BJ (cell line): ENCODE data around the gene ZNF799. TPM values are rescaled to one million over a fixed set of nuclear protein-coding genes. Genes with fewer than 3 reads are reported as not detected.

Source experiments
- CTCF ChIA-PET: fragments of 350-600 bp; formaldehyde crosslinking; extraction: SDS; loops from one replicate; lab custom pipeline; 2021; ENCODE audit warnings: antibody characterized with exemption, inconsistent platforms; lab: Yijun Ruan, JAX
- POLR2A ChIA-PET: fragments of 300-600 bp; sonication (Branson Sonifier 250); formaldehyde crosslinking; extraction: SDS; loops from one replicate; lab custom pipeline; 2021; ENCODE audit warnings: antibody characterized with exemption; lab: Charles Lee
- DNase-seq: peaks from one replicate; pipeline ENCODE4 v3.0.0-alpha.2; 2011; ENCODE audit warnings: low read depth
- H3K27me3 ChIP-seq: 2 replicates; pipeline ENCODE4 v1.6.0; 2011; ENCODE audit warnings: low read length; ENCODE audit not compliant: control insufficient read depth, insufficient read depth
- H3K36me3 ChIP-seq: 2 replicates; pipeline ENCODE4 v1.5.1; 2011; ENCODE audit warnings: low read length; ENCODE audit not compliant: control insufficient read depth, insufficient read depth
- H3K4me3 ChIP-seq: 2 replicates; pipeline ENCODE4 v1.5.1; 2011; ENCODE audit warnings: low read depth, mild to moderate bottlenecking, control low read depth, low read length
- CTCF ChIP-seq: IDR thresholded peaks from 2 replicates; pipeline ENCODE4 v1.5.1; 2011; ENCODE audit warnings: low read depth, mild to moderate bottlenecking, control low read depth, inconsistent platforms, low read length, moderate library complexity; ENCODE audit not compliant: insufficient read depth
- polyA plus RNA-seq: library from polyadenylated mRNA; depleted of rRNA; stranded (reverse); fragments of >200 nt; gene quantifications from 2 replicates; pipeline ENCODE4 v1.2.3, GENCODE V29; 2011

ZNF799 gene
- polyA plus RNA-seq, 1 experiment = 0.63 TPM

GRCh38 chr19:12380444-12380737 is 20.7 kb downstream of the ZNF799 start:
- no peak overlapping the region for H3K4me3 ChIP-seq
- CTCF ChIA-PET = no interaction called here
- DNase-seq = no peak
- no peak for TF ChIP-seq CTCF
- POLR2A ChIA-PET = no interaction called here
- no peaks in the 10 kb centered on the region for H3K27me3 ChIP-seq
- H3K36me3 ChIP-seq = no peaks in the 10 kb centered on the region

- Histone ChIP-seq H3K4me3 (no peak overlapping the region), H3K36me3 (no peaks in the 10 kb centered on the region), H3K27me3 (no peaks in the 10 kb centered on the region)
- ChIA-PET POLR2A (no interaction called here), CTCF (no interaction called here)
- TF ChIP-seq CTCF = no peak
- DNase-seq = no peak
These were observed 21.2 kb downstream of the ZNF799 start for GRCh38 chr19:12379732-12380443.

- Histone ChIP-seq H3K36me3 (no peaks in the 10 kb centered on the region), H3K4me3 (no peak overlapping the region), H3K27me3 (no peaks in the 10 kb centered on the region)
- POLR2A ChIA-PET = no interaction called here
- no peak for TF ChIP-seq CTCF
- no peak for DNase-seq
- CTCF ChIA-PET = no interaction called here
These were observed 27.0 kb downstream of the ZNF799 start for GRCh38 chr19:12374026-12374425.

GRCh38 chr19:12365236-12366162 is 35.6 kb downstream of the ZNF799 start, which contains the start of gene ZNF442:
Gene ZNF442, minus strand, starts transcription at chr19:12365683. Its CDS starts 2,052 bp downstream, at chr19:12363631.
- no peaks in the 10 kb centered on the region for H3K36me3 ChIP-seq
- no peaks in the 10 kb centered on the region for H3K27me3 ChIP-seq
- peak within 1 kb of the TSS; percentile 74 for H3K4me3 ChIP-seq
- TF ChIP-seq CTCF = peak; percentile 84
- peak; percentile 84 for DNase-seq
- ChIA-PET CTCF (interaction anchor here (0.6 to 2.9 kb wide), 10 partner anchors 11 to 305 kb away, joined by 3 to 8 read pairs (median 3); partner anchors contain the start of genes ZNF136, ZNF443 and ZNF563), POLR2A (interaction anchor here (0.6 kb wide), 1 partner anchor 33 kb away, joined by 3 read pairs; no protein-coding TSS in a partner anchor)
